HG02943 (cell line): ENCODE data around the gene DEDD.

Experiments
- ATAC-seq: cut with Tn5 transposase; IDR thresholded peaks from one replicate; pipeline ENCODE4 v1.9.1; 2021; ENCODE audit warnings: mild to moderate bottlenecking, low read depth, moderate library complexity; ENCODE audit not compliant: unreplicated experiment

The DEDD gene

DNA sequence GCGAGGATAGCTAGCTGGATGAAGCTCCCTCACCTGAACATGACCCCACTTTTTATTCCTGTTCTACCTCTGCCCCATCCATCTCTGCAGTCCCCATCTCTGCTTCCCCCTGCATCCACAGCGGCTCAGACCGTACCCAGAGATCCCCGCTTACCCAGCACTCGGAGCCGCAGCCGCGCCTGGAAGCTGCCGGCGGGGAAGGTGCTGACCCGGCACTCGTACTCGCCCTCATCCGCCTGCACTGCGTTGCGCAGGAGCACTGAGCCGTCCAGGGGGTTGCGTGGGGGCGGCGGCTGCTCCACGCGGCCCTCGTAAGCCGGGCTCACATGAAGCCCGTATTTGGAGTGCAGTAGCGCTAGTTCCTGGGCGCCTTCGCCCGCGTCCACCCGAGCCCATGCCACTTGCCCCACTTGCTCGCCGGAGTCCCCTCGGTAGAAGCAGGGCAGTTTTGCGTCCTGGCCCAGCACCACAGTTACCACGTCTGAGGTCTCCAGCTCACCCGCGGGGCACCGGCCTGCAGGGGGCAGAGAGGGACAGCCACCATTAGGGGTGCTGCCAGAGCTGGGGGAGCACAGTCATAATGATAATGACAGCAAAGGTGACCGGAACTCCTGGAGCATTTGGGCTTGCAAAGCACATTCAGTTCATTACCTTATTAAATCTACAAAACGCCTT lies 52.9 kb downstream of the DEDD start:
- no peak for ATAC-seq

DNA sequence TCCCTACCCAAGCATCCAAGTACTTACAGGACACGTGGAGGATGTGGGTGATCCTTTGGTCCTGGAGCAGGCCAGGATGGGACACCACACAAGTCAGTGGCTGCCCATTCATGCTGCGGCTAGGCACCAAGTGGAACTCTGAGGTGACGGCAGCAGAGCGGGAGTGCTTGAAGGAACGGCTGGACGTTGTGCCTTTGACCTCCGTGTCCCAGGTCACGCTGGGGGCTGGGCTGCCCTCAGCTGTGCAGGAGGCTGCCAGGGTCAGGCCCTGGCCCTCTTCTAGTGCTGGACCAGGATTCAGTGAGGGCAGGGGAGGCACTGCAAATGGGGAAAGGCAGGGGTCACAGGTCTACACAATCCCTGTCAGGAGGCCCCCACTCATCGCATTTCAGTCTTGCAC lies 55.0 kb downstream of the DEDD start:
- no peak for ATAC-seq

DNA sequence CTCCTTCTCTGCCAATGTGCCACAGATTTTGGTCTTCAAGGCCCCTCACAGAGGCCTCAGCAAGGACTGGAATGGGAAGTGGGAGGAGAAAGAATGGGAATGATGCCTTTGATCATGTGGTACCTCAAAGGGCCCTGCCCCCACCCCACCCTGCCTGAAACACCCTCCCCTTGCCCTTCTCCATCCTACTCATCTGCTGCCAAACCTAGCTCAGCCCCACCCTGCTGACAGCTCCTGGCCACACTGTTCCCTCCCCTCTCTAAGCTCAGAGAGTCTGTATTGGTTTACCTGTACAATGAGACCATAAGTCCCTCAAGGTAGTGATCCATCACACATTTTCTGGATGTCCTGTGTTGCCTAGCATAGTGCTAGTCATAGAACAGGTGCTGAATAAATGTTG lies 56.1 kb downstream of the DEDD start:
- ATAC-seq: no peak

DNA sequence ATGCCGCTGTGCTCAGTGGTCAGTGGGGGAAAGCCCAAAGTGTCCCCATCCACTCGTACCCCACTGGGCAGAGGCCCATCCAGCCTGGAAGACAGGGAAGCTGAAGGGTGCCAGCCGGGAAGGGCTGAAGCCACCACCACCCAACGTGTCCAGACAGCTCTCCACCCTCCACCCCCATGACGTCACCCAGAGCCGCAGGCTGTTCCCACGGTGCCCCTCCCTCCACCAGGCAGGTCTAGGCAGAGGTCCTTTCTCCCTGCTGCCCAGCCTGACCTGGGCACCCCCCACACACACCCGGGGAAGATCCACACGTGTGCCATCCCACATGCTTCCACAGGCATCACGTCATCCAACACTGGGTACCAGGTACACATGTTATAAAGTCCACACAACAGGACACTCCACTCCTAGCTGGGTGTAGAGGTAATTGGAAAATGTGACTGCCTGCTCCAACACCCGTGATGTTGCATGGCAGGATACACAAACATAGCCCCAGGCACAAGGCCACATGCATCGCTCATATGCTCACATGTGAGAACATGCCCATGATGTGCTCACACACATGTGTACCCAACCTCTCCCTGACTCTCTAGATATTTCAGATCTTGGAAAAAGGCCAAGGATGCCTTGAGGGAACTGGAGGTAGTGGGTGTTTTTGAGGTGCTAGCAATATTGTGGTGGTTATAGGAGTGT lies 57.6 kb downstream of the DEDD start:
- ATAC-seq: no peak

DNA sequence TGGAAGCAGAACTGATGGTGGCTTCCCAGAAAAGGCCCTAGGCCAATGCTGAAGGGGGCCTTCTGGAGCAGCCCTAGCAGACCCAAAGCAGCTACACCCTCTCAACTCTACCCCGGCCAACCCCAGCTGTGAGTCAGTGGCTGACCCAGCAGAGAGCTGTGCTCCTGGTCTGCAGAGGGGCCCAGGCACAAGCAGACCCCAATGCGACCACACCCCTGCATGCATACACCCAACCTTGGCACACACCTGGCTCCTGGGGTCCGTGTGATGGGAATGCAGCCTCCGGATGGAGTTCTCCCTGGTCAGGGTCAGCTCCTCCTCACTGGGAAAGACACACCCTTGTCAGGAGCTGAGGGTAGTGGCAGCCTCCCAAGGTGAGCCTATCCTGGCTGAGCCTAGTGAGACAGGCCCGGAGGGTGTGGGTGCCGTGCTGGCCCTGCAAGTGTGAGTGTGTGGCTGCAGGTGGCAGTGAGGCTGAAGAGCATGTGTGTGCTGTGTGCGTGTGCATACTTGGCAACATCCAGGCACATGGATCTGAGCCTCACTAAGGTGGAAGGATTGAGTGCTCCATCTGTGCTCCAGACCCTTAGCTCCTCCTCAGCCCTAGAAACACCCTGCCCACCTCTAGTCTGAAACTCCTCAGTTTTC lies 58.9 kb downstream of the DEDD start:
- no peak for ATAC-seq

DNA sequence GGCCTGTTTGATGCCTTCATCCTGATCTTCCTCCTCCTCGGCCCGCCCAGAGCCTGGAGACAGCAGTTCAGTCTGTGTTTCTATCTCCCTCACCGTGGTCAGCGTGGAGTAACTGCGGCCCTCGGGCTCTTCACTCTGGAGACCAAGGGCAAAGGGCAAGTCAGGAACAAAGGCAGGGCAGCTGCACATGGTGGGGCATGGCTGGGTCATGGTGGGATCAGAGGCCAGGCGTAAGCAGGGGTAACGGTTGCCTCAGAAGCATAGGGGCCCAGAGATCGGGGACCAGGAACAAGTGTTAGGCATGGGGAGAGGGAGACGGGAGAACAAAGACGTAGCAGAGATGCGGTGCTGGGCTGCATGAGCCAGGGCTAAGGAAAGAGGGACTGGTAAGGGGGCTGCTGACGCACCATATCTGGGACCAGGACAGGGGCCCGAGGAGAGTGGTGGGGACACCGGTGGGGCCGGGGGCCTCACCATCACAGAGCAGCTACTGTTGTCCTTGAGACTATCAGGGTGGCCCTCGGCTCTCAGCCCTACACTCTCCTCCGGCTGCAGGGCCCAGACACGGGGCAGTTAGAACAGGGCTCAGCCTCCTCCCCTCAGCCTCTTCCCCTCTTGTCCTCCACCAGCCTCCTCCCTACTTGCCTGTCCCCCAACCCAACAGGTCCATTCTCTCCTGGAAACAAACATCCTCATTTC lies 59.6 kb downstream of the DEDD start:
- no peak for ATAC-seq

DNA sequence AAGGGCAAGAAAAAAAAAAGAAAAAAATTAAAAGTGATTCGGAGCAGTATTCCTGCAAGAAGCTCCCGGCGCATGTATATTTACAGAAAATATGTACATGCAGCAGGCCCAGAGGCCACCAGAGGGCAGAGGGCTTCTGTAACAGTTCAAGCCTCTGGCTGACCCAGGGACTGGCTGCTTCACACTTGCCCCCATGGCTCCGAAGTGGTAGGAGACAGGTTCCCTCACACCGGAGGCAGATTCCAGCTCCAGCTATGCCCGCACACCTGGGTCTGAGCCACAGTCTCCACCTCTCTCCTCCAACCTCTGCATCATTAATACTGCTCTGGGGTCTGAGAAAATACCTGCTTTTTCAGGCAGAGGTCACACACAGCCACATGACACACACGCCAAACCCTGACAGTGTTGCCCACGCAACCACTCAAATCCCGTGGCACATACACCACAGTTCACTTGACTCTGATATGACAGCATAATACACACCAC lies 60.5 kb downstream of the DEDD start:
- ATAC-seq: no peak
